A673 (cell line): ENCODE measurements around the gene MAST3.

ENCODE experiments used
- CTCF ChIP-seq: fragments of 300-800, 200-600 bp; sonication (generic); conservative IDR thresholded peaks from 2 replicates; pipeline ENCODE4 v1.5.1; 2017; ENCODE audit warnings: low read depth, mild to moderate bottlenecking, antibody characterized with exemption, low read length, moderate library complexity, mixed read lengths
- EZH2 ChIP-seq: fragments of 200-600 bp; sonication (generic); IDR thresholded peaks from 2 replicates; pipeline ENCODE4 v1.6.1; 2017; ENCODE audit warnings: borderline replicate concordance, low read depth, mild to moderate bottlenecking, mixed read lengths, antibody characterized with exemption, low read length; ENCODE audit not compliant: poor library complexity, severe bottlenecking

- TF ChIP-seq EZH2, result no peak
- no peak for TF ChIP-seq CTCF
Measured at GRCh38 chr19:18131841-18132596, 34.4 kb downstream of the MAST3 start.
